Suprapubic skin (tissue), 4 donors: ENCODE measurements around the gene SLC25A17. TPM values are rescaled to one million over a fixed set of nuclear protein-coding genes. Genes with fewer than 3 reads are reported as not detected.
"Not testable (repeated sequence)": the region's sequence is repeated elsewhere in the genome, so short reads cannot be mapped to it uniquely, and the experiment has no call there.

Source experiments
- DNase-seq, 2 donors: peaks; one replicate each; pipeline ENCODE4 v3.0.0-alpha.2; 2019; ENCODE audit warnings: low spot score in 2 of 2
- H3K27ac ChIP-seq: fragments of 200-600 bp; sonication (generic); one replicate; pipeline ENCODE4 v1.5.1; 2019
- H3K27me3 ChIP-seq: fragments of 200-600 bp; sonication (generic); one replicate; pipeline ENCODE4 v1.5.1; 2019
- H3K36me3 ChIP-seq: fragments of 200-600 bp; sonication (generic); one replicate; pipeline ENCODE4 v1.5.1; 2019
- H3K4me1 ChIP-seq: fragments of 200-600 bp; sonication (generic); one replicate; pipeline ENCODE4 v1.5.1; 2019
- H3K4me3 ChIP-seq: fragments of 200-600 bp; sonication (generic); one replicate; pipeline ENCODE4 v1.5.1; 2019; ENCODE audit warnings: mild to moderate bottlenecking
- H3K9me3 ChIP-seq: fragments of 200-600 bp; sonication (generic); one replicate; pipeline ENCODE4 v1.5.1; 2019
- EP300 ChIP-seq: sonication (generic); formaldehyde crosslinking; IDR thresholded peaks from one replicate; pipeline ENCODE4 v1.6.1; 2017; ENCODE audit warnings: antibody characterized with exemption
- POLR2A ChIP-seq, 2 donors: fragments of 450-650 bp; IDR thresholded peaks; one replicate each; pipeline ENCODE4 v1.6.1; 2017; ENCODE audit warnings: antibody characterized with exemption in 2 of 2, mild to moderate bottlenecking in 2 of 2, moderate library complexity in 2 of 2
- POLR2AphosphoS5 ChIP-seq, 3 donors: sonication (generic); formaldehyde crosslinking; IDR thresholded peaks; one replicate each; pipeline ENCODE4 v1.6.1; 2017; ENCODE audit warnings: antibody characterized with exemption in 3 of 3
- WGBS: methylation state at CpG from one replicate; pipeline ENCODE4 v1.1.5; 2018; 5-methylcytosine and 5-hydroxymethylcytosine counted together
- total RNA-seq, 4 donors: library from RNA; depleted of rRNA; stranded (reverse); fragments of >200 nt; gene quantifications; one replicate each; pipeline ENCODE4 v1.1.0, GENCODE V29; 2016
- TF ChIP-seq, protein P1 (sequence below), 2 donors: fragments of 200-600 bp in 1 of 2; fragments of 450-650 bp in 1 of 2; sonication (generic) in 1 of 2; IDR thresholded peaks; one replicate each; pipeline ENCODE4 v1.5.1; 2016 to 2019; ENCODE audit warnings: antibody characterized with exemption in 2 of 2, mild to moderate bottlenecking in 1 of 2, moderate library complexity in 1 of 2

Gene SLC25A17
- total RNA-seq, 4 donors from 2014 or later: 16.1 to 31.0 (median 19.8) TPM

DNA sequence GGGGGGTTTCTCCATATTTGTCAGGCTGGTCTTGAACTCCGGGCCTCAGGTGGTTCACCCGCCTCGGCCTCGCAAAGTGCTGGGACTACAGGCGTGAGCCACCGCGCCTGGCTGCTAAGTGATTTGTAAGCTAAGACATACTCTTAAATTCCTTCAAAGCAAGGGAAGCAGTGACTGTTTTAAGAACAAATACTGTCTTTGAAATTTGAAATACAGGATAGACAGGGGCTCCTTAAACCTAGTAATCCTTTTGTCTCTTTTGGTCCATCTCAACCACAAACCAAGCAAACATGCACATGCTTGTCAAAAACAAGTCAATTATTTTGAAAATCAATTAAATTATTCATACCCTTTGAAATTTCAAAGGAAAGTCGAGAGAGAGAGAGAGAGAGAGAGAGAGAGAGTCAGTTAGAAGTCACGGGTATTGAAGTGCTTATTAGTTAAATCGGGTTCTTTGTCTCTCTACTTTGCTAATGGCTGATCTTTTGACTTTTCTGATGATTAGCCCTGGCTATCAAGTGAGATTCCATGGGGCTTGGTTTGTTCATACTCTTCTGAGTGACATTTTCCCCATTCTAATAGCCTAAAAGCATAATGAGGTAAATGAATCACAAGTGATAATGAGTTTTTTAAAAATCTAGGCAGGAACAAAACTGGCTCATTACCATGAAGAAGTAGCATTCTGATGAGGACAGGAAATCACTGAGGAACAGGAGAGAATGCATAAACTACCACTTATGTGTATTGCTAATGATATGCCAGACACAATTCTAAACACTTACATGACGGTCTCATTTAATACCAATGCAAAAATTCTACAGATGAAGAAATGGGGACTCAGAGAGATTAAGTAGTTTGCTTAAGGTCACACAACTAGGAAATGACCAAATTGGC lies 91.8 kb downstream of the SLC25A17 start:
- 77% methylated on average over 11 of the region's 11 CpGs for WGBS
- TF ChIP-seq POLR2A (IDR thresholded peaks at IDR 0.05) (no peak), EP300 (no peak), POLR2AphosphoS5 (IDR thresholded peaks at IDR 0.05) (no peak)
- TF ChIP-seq, protein P1, sequence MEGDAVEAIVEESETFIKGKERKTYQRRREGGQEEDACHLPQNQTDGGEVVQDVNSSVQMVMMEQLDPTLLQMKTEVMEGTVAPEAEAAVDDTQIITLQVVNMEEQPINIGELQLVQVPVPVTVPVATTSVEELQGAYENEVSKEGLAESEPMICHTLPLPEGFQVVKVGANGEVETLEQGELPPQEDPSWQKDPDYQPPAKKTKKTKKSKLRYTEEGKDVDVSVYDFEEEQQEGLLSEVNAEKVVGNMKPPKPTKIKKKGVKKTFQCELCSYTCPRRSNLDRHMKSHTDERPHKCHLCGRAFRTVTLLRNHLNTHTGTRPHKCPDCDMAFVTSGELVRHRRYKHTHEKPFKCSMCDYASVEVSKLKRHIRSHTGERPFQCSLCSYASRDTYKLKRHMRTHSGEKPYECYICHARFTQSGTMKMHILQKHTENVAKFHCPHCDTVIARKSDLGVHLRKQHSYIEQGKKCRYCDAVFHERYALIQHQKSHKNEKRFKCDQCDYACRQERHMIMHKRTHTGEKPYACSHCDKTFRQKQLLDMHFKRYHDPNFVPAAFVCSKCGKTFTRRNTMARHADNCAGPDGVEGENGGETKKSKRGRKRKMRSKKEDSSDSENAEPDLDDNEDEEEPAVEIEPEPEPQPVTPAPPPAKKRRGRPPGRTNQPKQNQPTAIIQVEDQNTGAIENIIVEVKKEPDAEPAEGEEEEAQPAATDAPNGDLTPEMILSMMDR (IDR thresholded peaks at IDR 0.05): no peak
- DNase-seq: no peak
- Histone ChIP-seq H3K27ac (peak overlapping the region; percentile 77), H3K36me3 (no peaks in the 10 kb centered on the region), H3K9me3 (no peaks in the 10 kb centered on the region), H3K4me1 (peaks cover 35% of the 10 kb centered on the region), H3K27me3 (no peaks in the 10 kb centered on the region), H3K4me3 (no peak overlapping the region)

DNA sequence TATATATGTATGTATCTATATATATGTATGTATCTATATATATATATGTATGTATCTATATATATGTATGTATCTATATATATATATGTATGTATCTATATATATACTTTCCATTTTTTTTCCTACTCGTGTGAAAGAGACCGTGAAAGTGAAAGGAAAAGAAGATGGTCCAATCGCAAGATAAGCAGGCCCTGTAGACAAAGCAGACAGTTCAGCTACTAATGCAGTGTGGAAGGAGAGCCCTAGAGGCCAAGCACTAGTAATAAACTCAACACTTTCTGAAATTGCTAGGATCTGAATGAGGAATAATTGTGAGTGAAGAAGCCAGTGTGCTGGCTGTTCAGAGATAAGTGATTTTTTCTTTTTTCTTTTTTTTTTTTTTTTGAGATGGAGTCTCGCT lies 92.6 kb downstream of the SLC25A17 start:
- no peak overlapping the region for H3K27ac ChIP-seq
- WGBS: 40% methylated on average over 4 of the region's 4 CpGs
- no peak for TF ChIP-seq POLR2AphosphoS5 (IDR thresholded peaks at IDR 0.05)
- no peak for TF ChIP-seq EP300
- TF ChIP-seq, protein P1 (IDR thresholded peaks at IDR 0.05): no peak
- no peak for TF ChIP-seq POLR2A (IDR thresholded peaks at IDR 0.05)

DNA sequence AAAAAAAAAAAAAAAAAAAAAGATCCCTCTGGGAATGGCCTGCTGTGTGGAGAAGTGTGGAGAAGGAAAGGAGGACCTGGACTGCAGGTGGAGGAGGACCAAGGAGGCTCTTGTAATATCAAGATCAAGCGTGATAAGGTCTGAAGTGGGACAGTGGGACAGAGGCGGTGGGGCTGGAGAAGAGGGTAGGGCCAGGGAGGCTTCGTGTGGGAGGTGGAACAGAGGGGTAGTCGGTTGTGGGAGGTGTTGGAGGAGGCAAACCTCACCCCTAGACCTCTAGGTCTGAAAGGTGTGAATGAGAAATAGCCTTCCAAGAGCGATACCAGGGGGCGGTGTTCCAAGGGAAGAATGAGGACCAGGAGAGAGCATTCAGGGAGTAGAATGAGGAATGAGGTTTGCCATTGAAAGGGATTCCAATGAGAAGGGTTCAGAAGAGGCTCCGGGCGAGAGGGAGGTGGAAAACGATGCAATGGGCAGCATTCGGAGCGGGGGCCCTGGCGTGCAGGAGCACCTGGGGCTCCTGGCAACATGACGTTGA lies 95.7 kb downstream of the SLC25A17 start:
- no peak for DNase-seq
- Histone ChIP-seq H3K27me3 (no peaks in the 10 kb centered on the region), H3K9me3 (no peaks in the 10 kb centered on the region), H3K4me3 (no peak overlapping the region), H3K27ac (no peak overlapping the region), H3K4me1 (peaks cover 33% of the 10 kb centered on the region), H3K36me3 (no peaks in the 10 kb centered on the region)
- 93% methylated on average over 13 of the region's 13 CpGs for WGBS
- TF ChIP-seq, protein P1 (IDR thresholded peaks at IDR 0.05): no peak
- TF ChIP-seq POLR2AphosphoS5 (IDR thresholded peaks at IDR 0.05) (no peak), EP300 (no peak), POLR2A (IDR thresholded peaks at IDR 0.05) (no peak)

More for the DNA sequence above, 92.6 kb downstream of the SLC25A17 start:
- DNase-seq: no peak
- no peaks in the 10 kb centered on the region for H3K36me3 ChIP-seq
- H3K4me3 ChIP-seq: no peak overlapping the region
- peaks cover 30% of the 10 kb centered on the region for H3K4me1 ChIP-seq
- no peaks in the 10 kb centered on the region for H3K9me3 ChIP-seq
- H3K27me3 ChIP-seq: no peaks in the 10 kb centered on the region

DNA sequence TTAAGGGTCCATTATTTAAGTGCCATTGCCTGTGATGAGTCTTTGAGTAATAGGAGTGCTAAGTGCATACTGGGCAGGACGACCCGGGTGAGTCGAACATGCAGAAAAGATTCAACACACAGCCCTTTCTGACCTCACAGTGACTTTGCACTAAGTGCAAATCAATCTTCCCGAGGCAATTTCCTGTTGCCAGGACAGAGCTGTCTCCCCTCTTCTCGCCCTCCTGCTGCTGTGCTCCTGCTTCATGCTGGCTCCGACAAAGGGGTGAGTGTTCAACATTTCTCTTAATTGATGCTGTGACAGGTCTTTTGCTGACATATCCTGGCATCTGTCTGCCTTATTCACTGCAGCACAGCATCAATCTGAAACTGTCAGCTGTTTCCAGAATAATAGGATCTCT lies 97.9 kb downstream of the SLC25A17 start:
- Histone ChIP-seq H3K4me1 (peaks cover 14% of the 10 kb centered on the region), H3K9me3 (no peaks in the 10 kb centered on the region), H3K36me3 (no peaks in the 10 kb centered on the region), H3K27me3 (no peaks in the 10 kb centered on the region), H3K4me3 (no peak overlapping the region), H3K27ac (no peak overlapping the region)
- 11% methylated on average over 6 of the region's 6 CpGs for WGBS
- TF ChIP-seq EP300 (no peak), POLR2A (IDR thresholded peaks at IDR 0.05) (no peak), POLR2AphosphoS5 (IDR thresholded peaks at IDR 0.05) (no peak)
- TF ChIP-seq, protein P1 (IDR thresholded peaks at IDR 0.05): no peak
- no peak for DNase-seq

DNA sequence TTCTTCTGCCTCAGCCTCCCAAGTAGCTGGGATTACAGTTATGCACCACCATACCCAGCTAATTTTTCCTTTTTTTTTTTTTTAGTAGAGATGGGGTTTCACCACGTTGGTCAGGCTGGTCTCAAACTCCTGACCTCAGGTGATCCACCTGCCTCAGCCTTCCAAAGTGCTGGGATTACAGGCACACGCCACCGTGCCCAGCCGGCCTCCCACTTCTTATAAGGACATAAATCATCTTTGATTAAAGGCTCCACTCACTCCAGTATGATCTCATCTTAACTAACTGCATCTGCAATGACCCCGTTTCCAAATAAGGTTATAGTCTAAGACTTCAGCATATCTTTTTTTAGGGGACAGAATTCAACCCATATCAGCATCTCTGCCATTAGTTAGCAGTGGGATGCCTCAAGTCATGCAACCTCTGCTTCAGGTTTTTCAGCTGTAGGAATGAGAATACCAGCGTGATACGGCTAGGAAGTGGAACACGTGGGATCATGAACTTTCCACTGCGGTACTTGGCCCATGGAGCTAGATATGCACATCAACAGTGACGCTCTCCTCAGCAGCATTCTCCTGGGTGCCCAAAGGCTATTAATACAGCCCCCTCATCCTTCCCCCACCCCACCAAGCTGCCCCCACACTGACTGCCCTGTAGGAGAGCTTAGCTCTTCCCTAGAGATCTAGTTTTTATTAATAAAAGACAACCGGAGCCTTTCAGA lies 98.4 kb downstream of the SLC25A17 start:
- DNase-seq: no peak
- no peaks in the 10 kb centered on the region for H3K36me3 ChIP-seq
- H3K27me3 ChIP-seq: no peaks in the 10 kb centered on the region
- H3K27ac ChIP-seq: no peak overlapping the region
- no peaks in the 10 kb centered on the region for H3K9me3 ChIP-seq
- no peak for TF ChIP-seq POLR2AphosphoS5 (IDR thresholded peaks at IDR 0.05)
- no peak for TF ChIP-seq POLR2A (IDR thresholded peaks at IDR 0.05)
- TF ChIP-seq, protein P1 (IDR thresholded peaks at IDR 0.05): no peak
- no peak for TF ChIP-seq EP300
- H3K4me1 ChIP-seq: peaks cover 14% of the 10 kb centered on the region
- no peak overlapping the region for H3K4me3 ChIP-seq
- WGBS: 37% methylated on average over 11 of the region's 11 CpGs

DNA sequence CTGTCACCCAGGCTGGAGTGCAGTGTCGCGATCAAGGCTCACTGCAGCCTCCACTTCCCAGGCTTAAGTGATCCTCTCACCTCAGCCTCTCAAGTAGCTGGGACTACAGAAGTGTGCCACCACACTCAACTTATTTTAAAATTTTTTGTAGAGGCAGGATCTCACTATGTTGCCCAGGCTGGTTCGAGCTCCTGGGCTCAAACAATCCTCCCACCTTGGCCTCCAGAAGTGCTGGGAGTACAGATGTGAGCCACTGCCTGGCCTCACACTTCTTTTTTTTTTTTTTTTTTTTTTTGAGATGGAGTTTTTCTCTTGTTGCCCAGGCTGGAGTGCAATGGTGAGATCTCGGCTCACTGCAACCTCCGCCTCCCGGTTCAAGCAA lies 99.0 kb downstream of the SLC25A17 start:
- peaks cover 14% of the 10 kb centered on the region for H3K4me1 ChIP-seq
- H3K27me3 ChIP-seq, H3K4me3 ChIP-seq, DNase-seq, H3K27ac ChIP-seq, H3K9me3 ChIP-seq, H3K36me3 ChIP-seq: not testable (repeated sequence)
- WGBS: 93% methylated on average over 6 of the region's 6 CpGs
